ENCODE results near the gene NRDE2. TPM values are rescaled to one million over a fixed set of nuclear protein-coding genes. Genes with fewer than 3 reads are reported as not detected.

NRDE2 gene
- total and polyA plus RNA-seq, 2 experiments from 2014 or later: 20.0 to 21.9 TPM

DNA sequence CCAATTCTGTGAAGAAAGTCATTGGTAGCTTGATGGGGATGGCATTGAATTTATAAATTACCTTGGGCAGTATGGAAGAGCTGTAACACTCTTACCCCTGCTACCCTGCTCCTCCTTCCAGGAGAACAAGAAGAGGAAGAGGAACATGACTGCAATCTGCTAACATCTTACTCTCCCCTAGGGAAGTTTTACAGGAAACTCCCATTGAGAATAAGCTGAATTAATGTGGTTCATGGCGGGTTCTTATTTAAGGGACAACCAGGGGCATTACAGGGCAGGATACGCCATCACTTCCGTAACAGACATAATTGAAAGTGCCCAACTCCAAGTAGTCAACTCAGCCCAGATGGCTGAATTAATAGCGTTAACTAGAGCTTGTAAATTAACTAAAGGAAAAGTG lies 84.8 kb downstream of the NRDE2 start:
- Histone ChIP-seq H3K79me2 (no peaks in the 10 kb centered on the region), H4K20me1 (ENCODE audit: insufficient read depth, poor library complexity, severe bottlenecking) (no peaks in the 10 kb centered on the region), H2AFZ (no peak overlapping the region), H3K4me1 (ENCODE audit: insufficient read depth) (no peaks in the 10 kb centered on the region), H3K9me3 (ENCODE audit: low read depth) (no peaks in the 10 kb centered on the region), H3K27ac (no peak overlapping the region), H3K36me3 (replicated peaks; ENCODE audit: insufficient read depth, low read depth) (no peaks in the 10 kb centered on the region), H3K4me2 (no peak overlapping the region), H3K9me2 (replicated peaks; ENCODE audit: insufficient read depth) (no peaks in the 10 kb centered on the region), H3K4me3 (no peak overlapping the region), H3K27me3 (no peaks in the 10 kb centered on the region)
- TF ChIP-seq EZH2 (IDR thresholded peaks at IDR 0.05; ENCODE audit: borderline replicate concordance): no peak
- TF ChIP-seq EZH2phosphoT487 (IDR thresholded peaks at IDR 0.05; ENCODE audit: low read depth, severe bottlenecking, unreplicated experiment): no peak
- TF ChIP-seq, protein P1, sequence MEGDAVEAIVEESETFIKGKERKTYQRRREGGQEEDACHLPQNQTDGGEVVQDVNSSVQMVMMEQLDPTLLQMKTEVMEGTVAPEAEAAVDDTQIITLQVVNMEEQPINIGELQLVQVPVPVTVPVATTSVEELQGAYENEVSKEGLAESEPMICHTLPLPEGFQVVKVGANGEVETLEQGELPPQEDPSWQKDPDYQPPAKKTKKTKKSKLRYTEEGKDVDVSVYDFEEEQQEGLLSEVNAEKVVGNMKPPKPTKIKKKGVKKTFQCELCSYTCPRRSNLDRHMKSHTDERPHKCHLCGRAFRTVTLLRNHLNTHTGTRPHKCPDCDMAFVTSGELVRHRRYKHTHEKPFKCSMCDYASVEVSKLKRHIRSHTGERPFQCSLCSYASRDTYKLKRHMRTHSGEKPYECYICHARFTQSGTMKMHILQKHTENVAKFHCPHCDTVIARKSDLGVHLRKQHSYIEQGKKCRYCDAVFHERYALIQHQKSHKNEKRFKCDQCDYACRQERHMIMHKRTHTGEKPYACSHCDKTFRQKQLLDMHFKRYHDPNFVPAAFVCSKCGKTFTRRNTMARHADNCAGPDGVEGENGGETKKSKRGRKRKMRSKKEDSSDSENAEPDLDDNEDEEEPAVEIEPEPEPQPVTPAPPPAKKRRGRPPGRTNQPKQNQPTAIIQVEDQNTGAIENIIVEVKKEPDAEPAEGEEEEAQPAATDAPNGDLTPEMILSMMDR (IDR thresholded peaks at IDR 0.05; ENCODE audit: poor library complexity): no peak
- 85% methylated on average over 4 of the region's 4 CpGs for WGBS (ENCODE audit: low lambda C conversion rate, missing lambda C conversion rate)
- no peak for DNase-seq (ENCODE audit: low spot score)

DNA sequence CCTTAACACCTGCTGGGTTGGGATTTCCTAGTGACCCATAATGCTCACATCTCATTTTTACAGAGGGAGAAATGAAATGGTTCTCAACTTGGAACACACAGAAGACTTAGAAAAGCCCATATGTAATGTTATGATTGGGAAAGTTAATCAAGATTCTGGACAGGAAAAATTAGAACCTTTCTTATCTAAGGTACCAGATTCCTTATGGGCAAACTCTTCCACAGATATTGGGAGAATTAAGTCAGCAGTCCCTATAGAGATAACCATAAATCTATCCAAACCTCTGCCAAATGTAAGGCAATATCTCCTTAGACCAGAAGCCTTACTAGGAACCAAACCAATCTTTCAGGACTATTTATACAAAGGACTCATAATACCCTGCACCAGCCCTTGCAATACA lies 89.3 kb downstream of the NRDE2 start:
- Histone ChIP-seq H3K9me3 (ENCODE audit: low read depth) (peaks cover 14% of the 10 kb centered on the region), H3K79me2 (no peaks in the 10 kb centered on the region), H3K4me3 (no peak overlapping the region), H3K27ac (no peak overlapping the region), H2AFZ (no peak overlapping the region), H3K9me2 (replicated peaks; ENCODE audit: insufficient read depth) (no peaks in the 10 kb centered on the region), H3K4me1 (ENCODE audit: insufficient read depth) (no peaks in the 10 kb centered on the region), H3K4me2 (no peak overlapping the region), H4K20me1 (ENCODE audit: insufficient read depth, poor library complexity, severe bottlenecking) (no peaks in the 10 kb centered on the region), H3K27me3 (no peaks in the 10 kb centered on the region), H3K36me3 (replicated peaks; ENCODE audit: insufficient read depth, low read depth) (no peaks in the 10 kb centered on the region)
- TF ChIP-seq EZH2 (IDR thresholded peaks at IDR 0.05; ENCODE audit: borderline replicate concordance) (no peak), EZH2phosphoT487 (IDR thresholded peaks at IDR 0.05; ENCODE audit: low read depth, severe bottlenecking, unreplicated experiment) (no peak)
- TF ChIP-seq, protein P1 (IDR thresholded peaks at IDR 0.05; ENCODE audit: poor library complexity): no peak
- DNase-seq (ENCODE audit: low spot score): no peak

DNA sequence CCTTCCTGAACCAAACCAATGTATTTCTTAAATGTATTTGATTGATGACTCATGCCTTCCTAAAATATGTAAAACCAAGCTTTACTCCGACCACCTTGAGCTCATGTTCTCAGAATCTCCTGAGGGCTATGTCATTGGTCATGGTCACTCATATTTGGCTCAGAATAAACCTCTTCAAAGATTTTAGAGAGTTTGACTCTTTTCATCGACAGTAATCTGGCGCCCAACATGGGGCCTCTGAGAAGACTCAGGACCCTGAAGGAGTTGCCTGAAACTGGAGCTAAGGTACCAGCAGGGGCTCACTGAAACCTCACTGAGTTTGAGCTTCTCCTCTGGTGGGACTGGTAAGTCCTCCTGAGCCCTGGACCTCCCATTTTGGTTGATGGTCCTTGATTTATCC lies 92.6 kb downstream of the NRDE2 start:
- Histone ChIP-seq H3K9me3 (ENCODE audit: low read depth) (peaks cover 14% of the 10 kb centered on the region), H3K9me2 (replicated peaks; ENCODE audit: insufficient read depth) (no peaks in the 10 kb centered on the region), H3K4me3 (no peak overlapping the region), H3K36me3 (replicated peaks; ENCODE audit: insufficient read depth, low read depth) (no peaks in the 10 kb centered on the region), H3K27ac (no peak overlapping the region), H2AFZ (no peak overlapping the region), H3K4me2 (no peak overlapping the region), H3K27me3 (no peaks in the 10 kb centered on the region), H3K4me1 (ENCODE audit: insufficient read depth) (no peaks in the 10 kb centered on the region), H3K79me2 (no peaks in the 10 kb centered on the region), H4K20me1 (ENCODE audit: insufficient read depth, poor library complexity, severe bottlenecking) (no peaks in the 10 kb centered on the region)
- 76% methylated on average over 3 of the region's 3 CpGs for WGBS (ENCODE audit: low lambda C conversion rate, missing lambda C conversion rate)
- no peak for DNase-seq (ENCODE audit: low spot score)
- TF ChIP-seq EZH2phosphoT487 (IDR thresholded peaks at IDR 0.05; ENCODE audit: low read depth, severe bottlenecking, unreplicated experiment) (no peak), EZH2 (IDR thresholded peaks at IDR 0.05; ENCODE audit: borderline replicate concordance) (no peak)
- TF ChIP-seq, protein P1 (IDR thresholded peaks at IDR 0.05; ENCODE audit: poor library complexity): no peak

Measured in hepatocyte (in vitro differentiated cells).